Endothelial cell of umbilical vein (primary cell): ENCODE measurements around the gene LY6G6C. TPM values are rescaled to one million over a fixed set of nuclear protein-coding genes. Genes with fewer than 3 reads are reported as not detected.
A peak's percentile ranks its signal among the peaks of the same experiment; 100 is the strongest.

Experiments
- BruUV-seq: library from RNA; stranded (reverse); fragments of 400-500 nt; replicated peaks from 2 replicates; lab custom pipeline; 2021; lab: Mats Ljungman, UMichigan
- CTCF ChIA-PET: fragments of 300-600, 350-600 bp; sonication (Branson Sonifier 250); formaldehyde crosslinking; loops from one replicate; lab custom pipeline; 2021; ENCODE audit warnings: antibody characterized with exemption, inconsistent platforms; lab: Charles Lee
- POLR2A ChIA-PET: fragments of 300-600, 350-600 bp; sonication (Branson Sonifier 250); formaldehyde crosslinking; loops from one replicate; lab custom pipeline; 2021; ENCODE audit warnings: antibody characterized with exemption, inconsistent platforms; lab: Charles Lee
- DNase-seq: peaks from one replicate; pipeline ENCODE4 v3.0.0-alpha.2; 2011; ENCODE audit warnings: low read depth, low spot score
- FAIRE-seq: peaks from 2 replicates; lab custom pipeline; 2011; peaks lifted over from hg19 to GRCh38; lab: Jason Lieb, UNC
- H2AFZ ChIP-seq: 2 replicates; pipeline ENCODE4 v1.6.0; 2012; ENCODE audit warnings: low read depth, low read length, control low read depth, inconsistent platforms
- H3K27ac ChIP-seq: 2 replicates; pipeline ENCODE4 v1.5.1; 2011; ENCODE audit warnings: low read depth, mild to moderate bottlenecking, control low read depth, low read length, moderate library complexity; ENCODE audit not compliant: insufficient read depth
- H3K27me3 ChIP-seq, 2 experiments: 2 replicates each; pipeline versions ENCODE4 v1.6.0 to v1.6.1; 2011; ENCODE audit warnings: low read length in 2 of 2, mixed read lengths in 1 of 2; ENCODE audit not compliant: control insufficient read depth in 2 of 2, insufficient read depth in 2 of 2
- H3K36me3 ChIP-seq, 2 experiments: 2 replicates in 1 of 2; 3 replicates in 1 of 2; pipeline ENCODE4 v1.5.1; 2011; ENCODE audit warnings: low read length in 2 of 2, mild to moderate bottlenecking in 1 of 2, moderate library complexity in 1 of 2; ENCODE audit not compliant: control insufficient read depth in 2 of 2, insufficient read depth in 2 of 2; ENCODE audit errors: extremely low read depth in 1 of 2
- H3K4me1 ChIP-seq: 3 replicates; pipeline ENCODE4 v1.5.1; 2011; ENCODE audit warnings: mild to moderate bottlenecking, low read length; ENCODE audit not compliant: control insufficient read depth, insufficient read depth; ENCODE audit errors: extremely low read depth
- H3K4me2 ChIP-seq: 2 replicates; pipeline ENCODE4 v1.6.1; 2011; ENCODE audit warnings: low read length, control low read depth, mixed read lengths; ENCODE audit not compliant: insufficient read depth
- H3K4me3 ChIP-seq, 3 experiments: fragments of 200-600 bp in 1 of 3; sonication (generic), shearing (Covaris generic) in 1 of 3; replicated peaks in 1 of 3; 2 replicates each; pipeline ENCODE4 v1.5.1; 2011 to 2016; ENCODE audit warnings: control low read depth in 3 of 3, low read length in 3 of 3, mild to moderate bottlenecking in 2 of 3, inconsistent platforms in 1 of 3, low read depth in 1 of 3, moderate library complexity in 1 of 3; ENCODE audit not compliant: insufficient read depth in 1 of 3
- H3K79me2 ChIP-seq: 2 replicates; pipeline ENCODE4 v1.6.0; 2012; ENCODE audit warnings: low read length, inconsistent platforms; ENCODE audit not compliant: control insufficient read depth, insufficient read depth
- H3K9ac ChIP-seq: replicated peaks from 2 replicates; pipeline ENCODE3; 2011; ENCODE audit warnings: low read length, control low read depth; ENCODE audit not compliant: insufficient read depth; ENCODE audit errors: extremely low read depth
- H3K9me1 ChIP-seq: replicated peaks from 3 replicates; pipeline ENCODE4 v1.6.0; 2011; ENCODE audit warnings: mild to moderate bottlenecking, low read length; ENCODE audit not compliant: control insufficient read depth, insufficient read depth; ENCODE audit errors: extremely low read depth
- H3K9me3 ChIP-seq: replicated peaks from 2 replicates; pipeline ENCODE4 v1.5.1; 2012; ENCODE audit warnings: low read length, inconsistent platforms; ENCODE audit not compliant: control insufficient read depth, insufficient read depth
- H4K20me1 ChIP-seq: replicated peaks from 2 replicates; pipeline ENCODE3; 2011; ENCODE audit warnings: mild to moderate bottlenecking, low read length; ENCODE audit not compliant: control insufficient read depth, insufficient read depth; ENCODE audit errors: extremely low read depth
- POLR2AphosphoS5 ChIP-seq: IDR thresholded peaks from 2 replicates; pipeline ENCODE4 v1.6.1; 2012; ENCODE audit warnings: low read depth, mild to moderate bottlenecking, control low read depth, low read length, moderate library complexity; ENCODE audit not compliant: insufficient read depth
- dilution Hi-C: fragments of 300-500 bp; cut with MboI; formaldehyde crosslinking; loops from one replicate; pipeline ENCODE4 v1.15.0; 2019; ENCODE audit warnings: low sequenced_read_pairs; ENCODE audit not compliant: extremely low pct_ligation_motif_present
- intact Hi-C: fragments of 100-400 bp; cut with micrococcal nuclease; formaldehyde crosslinking; loops from one replicate; pipeline ENCODE4 v1.10.0; 2022
- polyA plus RNA-seq, 4 experiments: library from polyadenylated mRNA; depleted of rRNA in 3 of 4; stranded (reverse) in 3 of 4; unstranded in 1 of 4; fragments of >200 nt; gene quantifications; 2 replicates each; pipeline versions ENCODE4 v1.2.1 to v1.2.3, GENCODE V29; 2011 to 2012; ENCODE audit warnings: missing spikeins in 1 of 4
- total RNA-seq: library from RNA; stranded (reverse); gene quantifications from 2 replicates; pipeline ENCODE4 v1.2.3, GENCODE V29; 2021
- TF ChIP-seq, protein P1 (sequence below), 2 donors: IDR thresholded peaks; 1 replicate in 1 of 2; 2 replicates in 1 of 2; pipeline ENCODE4 v1.5.1; 2011; ENCODE audit warnings: low read length in 2 of 2, mild to moderate bottlenecking in 2 of 2, moderate library complexity in 2 of 2, control low read depth in 1 of 2, inconsistent platforms in 1 of 2, low read depth in 1 of 2; ENCODE audit not compliant: insufficient read depth in 1 of 2; ENCODE audit errors: extremely low read depth in 1 of 2

The LY6G6C gene
- total and polyA plus RNA-seq, 2 donors (not counting 3 experiments of a cell fraction or from before 2014, with no cell fraction given), result 0.33 TPM; not detected in 1

- Histone ChIP-seq H3K4me1 (peaks cover 8% of the 10 kb centered on the region), H3K79me2 (no peaks in the 10 kb centered on the region), H3K27ac (peak within 1 kb of the TSS; percentile 18), H3K9ac (peak within 1 kb of the TSS; percentile 30), H2AFZ (peak within 1 kb of the TSS; percentile 94), H3K27me3 (no peaks in the 10 kb centered on the region), H3K4me2 (peak within 1 kb of the TSS; percentile 65), H3K4me3 (peak within 1 kb of the TSS; percentile 18 to 59 (median 47)), H3K9me3 (no peaks in the 10 kb centered on the region), H3K36me3 (no peaks in the 10 kb centered on the region), H4K20me1 (no peaks in the 10 kb centered on the region), H3K9me1 (no peaks in the 10 kb centered on the region)
- FAIRE-seq, result peak; percentile 84
- ChIA-PET CTCF (interaction anchor here (0.6 to 3.5 kb wide), 19 partner anchors 9 to 272 kb away, joined by 3 to 44 read pairs (median 4); partner anchors contain the start of genes ABHD16A, DDAH2, HSPA1B and MSH5), POLR2A (interaction anchor here (0.6 to 0.8 kb wide), 2 partner anchors 57 to 149 kb away, joined by 3 to 7 read pairs; no protein-coding TSS in a partner anchor)
- peak; percentile 81 for DNase-seq
- intact Hi-C loops, result loop anchor here (1.0 to 2.0 kb wide), 10 partner anchors 14 to 272 kb away; partner anchors contain the start of genes ABHD16A, CSNK2B, DDAH2 and NFKBIL1
- no TSS peak for BruUV-seq
- TF ChIP-seq, protein P1, sequence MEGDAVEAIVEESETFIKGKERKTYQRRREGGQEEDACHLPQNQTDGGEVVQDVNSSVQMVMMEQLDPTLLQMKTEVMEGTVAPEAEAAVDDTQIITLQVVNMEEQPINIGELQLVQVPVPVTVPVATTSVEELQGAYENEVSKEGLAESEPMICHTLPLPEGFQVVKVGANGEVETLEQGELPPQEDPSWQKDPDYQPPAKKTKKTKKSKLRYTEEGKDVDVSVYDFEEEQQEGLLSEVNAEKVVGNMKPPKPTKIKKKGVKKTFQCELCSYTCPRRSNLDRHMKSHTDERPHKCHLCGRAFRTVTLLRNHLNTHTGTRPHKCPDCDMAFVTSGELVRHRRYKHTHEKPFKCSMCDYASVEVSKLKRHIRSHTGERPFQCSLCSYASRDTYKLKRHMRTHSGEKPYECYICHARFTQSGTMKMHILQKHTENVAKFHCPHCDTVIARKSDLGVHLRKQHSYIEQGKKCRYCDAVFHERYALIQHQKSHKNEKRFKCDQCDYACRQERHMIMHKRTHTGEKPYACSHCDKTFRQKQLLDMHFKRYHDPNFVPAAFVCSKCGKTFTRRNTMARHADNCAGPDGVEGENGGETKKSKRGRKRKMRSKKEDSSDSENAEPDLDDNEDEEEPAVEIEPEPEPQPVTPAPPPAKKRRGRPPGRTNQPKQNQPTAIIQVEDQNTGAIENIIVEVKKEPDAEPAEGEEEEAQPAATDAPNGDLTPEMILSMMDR (IDR thresholded peaks at IDR 0.05; ENCODE audit: extremely low read depth in 1 of 2, insufficient read depth in 1 of 2, low read depth in 1 of 2, low read length in 2 of 2), result peak; percentile 60 to 66
- no peak for TF ChIP-seq POLR2AphosphoS5
- dilution Hi-C loops, result no loop called here
These were observed 41.1 kb downstream of the LY6G6C start, which contains the start of gene LY6G5C for GRCh38 chr6:31680226-31681134. LY6G5C (minus strand) TSS chr6:31681067; CDS start chr6:31680373, 694 bp downstream.
